T-helper 1 cell treated with Interleukin-12 subunit alpha and Interleukin-12 subunit beta and Interleukin-4 antibody, amounts not matched to agents 30 μg/mL and 1 μg/mL, for 36 hours (primary cell): ENCODE results near the gene DENND1A.

Experiments
- H3K27ac Mint-ChIP-seq: one replicate; pipeline ENCODE4 v1.8.0; 2021; ENCODE audit warnings: mild to moderate bottlenecking, mixed read lengths
- H3K27me3 Mint-ChIP-seq: one replicate; pipeline ENCODE4 v1.8.0; 2021; ENCODE audit warnings: low read depth, mixed read lengths
- H3K36me3 Mint-ChIP-seq: one replicate; pipeline ENCODE4 v1.8.0; 2021; ENCODE audit warnings: low read depth, mixed read lengths
- H3K4me1 Mint-ChIP-seq: one replicate; pipeline ENCODE4 v1.8.0; 2021; ENCODE audit warnings: low read depth, mixed read lengths
- H3K4me3 Mint-ChIP-seq: one replicate; pipeline ENCODE4 v1.8.0; 2021; ENCODE audit warnings: mild to moderate bottlenecking, moderate library complexity, mixed read lengths
- H3K9me3 Mint-ChIP-seq: one replicate; pipeline ENCODE4 v1.8.0; 2021; ENCODE audit warnings: mixed read lengths

DENND1A gene

GRCh38 chr9:123687246-123687751 is 242.6 kb downstream of the DENND1A start:
- Mint-ChIP-seq H3K4me3 (no peak overlapping the region), H3K27ac (no peak overlapping the region), H3K36me3 (peaks cover 4% of the 10 kb centered on the region), H3K4me1 (peaks cover 17% of the 10 kb centered on the region), H3K27me3 (no peaks in the 10 kb centered on the region), H3K9me3 (no peaks in the 10 kb centered on the region)

GRCh38 chr9:123686829-123687192 is 243.1 kb downstream of the DENND1A start:
- no peak overlapping the region for H3K27ac Mint-ChIP-seq
- no peaks in the 10 kb centered on the region for H3K9me3 Mint-ChIP-seq
- H3K36me3 Mint-ChIP-seq: peaks cover 4% of the 10 kb centered on the region
- no peak overlapping the region for H3K4me3 Mint-ChIP-seq
- peaks cover 17% of the 10 kb centered on the region for H3K4me1 Mint-ChIP-seq
- H3K27me3 Mint-ChIP-seq: no peaks in the 10 kb centered on the region

DNA sequence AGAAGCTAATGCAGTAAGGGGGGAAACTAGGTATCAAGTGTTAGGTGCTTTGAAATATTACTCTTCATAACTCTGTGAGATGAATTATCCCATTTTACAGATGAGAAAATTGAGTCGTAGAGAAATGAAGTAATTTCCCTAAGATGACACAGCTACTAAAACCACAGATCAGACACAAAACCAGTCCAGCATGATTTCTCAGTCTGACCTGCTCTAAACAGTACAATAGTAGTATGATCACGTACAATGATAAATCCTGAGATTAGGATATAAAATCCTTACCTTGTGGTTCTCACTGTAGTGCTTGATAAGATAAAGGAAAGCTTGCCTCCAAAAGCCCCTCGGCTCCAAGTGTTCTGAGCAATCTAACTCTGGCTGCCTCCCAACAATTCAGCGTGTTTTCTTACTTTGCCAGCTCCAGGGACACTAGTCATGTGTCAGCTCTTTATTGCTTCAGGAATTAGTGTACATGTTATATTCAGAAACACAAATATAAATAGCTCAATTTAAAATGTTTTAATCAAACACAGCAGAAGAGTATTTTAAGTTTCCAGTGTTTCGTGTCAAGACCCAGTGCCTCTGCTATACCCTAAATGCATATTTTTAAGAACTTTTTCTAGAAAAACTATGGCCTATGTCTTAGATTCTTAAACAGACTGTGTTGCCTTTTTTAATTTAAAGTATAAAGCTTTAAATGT is 243.6 kb downstream of the DENND1A start:
- H3K9me3 Mint-ChIP-seq: no peaks in the 10 kb centered on the region
- no peaks in the 10 kb centered on the region for H3K27me3 Mint-ChIP-seq
- no peak overlapping the region for H3K27ac Mint-ChIP-seq
- H3K36me3 Mint-ChIP-seq: peaks cover 3% of the 10 kb centered on the region
- H3K4me1 Mint-ChIP-seq: peaks cover 17% of the 10 kb centered on the region
- no peak overlapping the region for H3K4me3 Mint-ChIP-seq

GRCh38 chr9:123685489-123686083 is 244.3 kb downstream of the DENND1A start:
- H3K27ac Mint-ChIP-seq: no peak overlapping the region
- H3K27me3 Mint-ChIP-seq: no peaks in the 10 kb centered on the region
- peaks cover 6% of the 10 kb centered on the region for H3K36me3 Mint-ChIP-seq
- H3K4me1 Mint-ChIP-seq: peaks cover 18% of the 10 kb centered on the region
- no peaks in the 10 kb centered on the region for H3K9me3 Mint-ChIP-seq
- no peak overlapping the region for H3K4me3 Mint-ChIP-seq

GRCh38 chr9:123684393-123685149 is 245.4 kb downstream of the DENND1A start:
- Mint-ChIP-seq H3K27ac (no peak overlapping the region), H3K4me3 (no peak overlapping the region), H3K27me3 (no peaks in the 10 kb centered on the region), H3K9me3 (no peaks in the 10 kb centered on the region), H3K36me3 (peaks cover 6% of the 10 kb centered on the region), H3K4me1 (peaks cover 22% of the 10 kb centered on the region)

- Mint-ChIP-seq H3K4me3 (no peak overlapping the region), H3K4me1 (peaks cover 24% of the 10 kb centered on the region), H3K9me3 (no peaks in the 10 kb centered on the region), H3K27ac (no peak overlapping the region), H3K36me3 (peaks cover 4% of the 10 kb centered on the region), H3K27me3 (no peaks in the 10 kb centered on the region)
These were observed 247.2 kb downstream of the DENND1A start for GRCh38 chr9:123682746-123683145.

DNA sequence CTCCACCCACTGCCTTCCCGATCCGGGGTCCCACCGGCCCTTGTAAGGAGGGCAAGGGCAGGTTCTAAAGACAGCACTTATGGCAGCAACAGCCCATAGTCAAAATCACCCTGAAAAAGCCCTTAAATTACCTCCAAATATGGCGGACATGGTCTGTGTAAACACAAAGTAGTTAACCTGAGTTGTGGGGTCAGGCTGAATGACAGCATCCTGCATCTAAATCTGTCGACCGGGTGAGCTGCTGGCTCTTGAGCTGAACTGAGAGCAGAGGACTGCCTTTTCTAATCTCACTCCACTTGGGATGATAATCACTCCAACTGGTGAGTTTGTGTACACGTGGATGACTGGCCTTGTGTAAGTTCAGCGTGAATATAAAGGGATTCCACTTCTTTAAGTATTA is 249.6 kb downstream of the DENND1A start:
- H3K27me3 Mint-ChIP-seq: no peaks in the 10 kb centered on the region

GRCh38 chr9:123679330-123679987 is 250.5 kb downstream of the DENND1A start:
- no peak overlapping the region for H3K27ac Mint-ChIP-seq
- H3K4me1 Mint-ChIP-seq: peaks cover 13% of the 10 kb centered on the region
- H3K9me3 Mint-ChIP-seq: peaks cover 3% of the 10 kb centered on the region
- H3K4me3 Mint-ChIP-seq: no peak overlapping the region
- H3K36me3 Mint-ChIP-seq: peaks cover 6% of the 10 kb centered on the region
- no peaks in the 10 kb centered on the region for H3K27me3 Mint-ChIP-seq

More for the DNA sequence above, 249.6 kb downstream of the DENND1A start:
- Mint-ChIP-seq H3K4me1 (peaks cover 16% of the 10 kb centered on the region), H3K27ac (no peak overlapping the region), H3K4me3 (no peak overlapping the region), H3K36me3 (peaks cover 4% of the 10 kb centered on the region), H3K9me3 (no peaks in the 10 kb centered on the region)

DNA sequence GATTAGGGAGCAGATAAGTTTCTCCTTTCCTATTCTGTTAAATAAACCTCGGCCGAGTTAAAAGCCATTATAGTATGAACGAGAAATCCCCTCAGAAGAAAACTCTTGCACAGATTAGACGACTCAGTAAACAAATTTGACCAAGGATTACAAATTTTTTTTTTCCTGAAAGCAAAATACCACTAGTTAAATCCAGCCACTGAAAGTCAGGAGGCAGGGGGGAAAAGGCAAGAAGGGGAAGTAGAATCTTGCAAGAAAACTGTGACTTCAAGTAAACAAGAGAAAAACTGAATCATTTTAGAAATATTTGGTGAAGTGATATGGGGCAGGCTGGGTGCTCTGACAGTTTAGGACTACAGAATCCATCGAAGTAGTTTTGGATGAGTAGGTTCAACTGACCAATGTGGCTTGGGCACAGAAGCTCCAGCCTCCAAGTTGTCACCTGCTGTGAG is 251.0 kb downstream of the DENND1A start:
- peaks cover 9% of the 10 kb centered on the region for H3K4me1 Mint-ChIP-seq
- H3K36me3 Mint-ChIP-seq: peaks cover 6% of the 10 kb centered on the region
- no peaks in the 10 kb centered on the region for H3K27me3 Mint-ChIP-seq
- no peak overlapping the region for H3K27ac Mint-ChIP-seq
- peaks cover 8% of the 10 kb centered on the region for H3K9me3 Mint-ChIP-seq
- H3K4me3 Mint-ChIP-seq: no peak overlapping the region

DNA sequence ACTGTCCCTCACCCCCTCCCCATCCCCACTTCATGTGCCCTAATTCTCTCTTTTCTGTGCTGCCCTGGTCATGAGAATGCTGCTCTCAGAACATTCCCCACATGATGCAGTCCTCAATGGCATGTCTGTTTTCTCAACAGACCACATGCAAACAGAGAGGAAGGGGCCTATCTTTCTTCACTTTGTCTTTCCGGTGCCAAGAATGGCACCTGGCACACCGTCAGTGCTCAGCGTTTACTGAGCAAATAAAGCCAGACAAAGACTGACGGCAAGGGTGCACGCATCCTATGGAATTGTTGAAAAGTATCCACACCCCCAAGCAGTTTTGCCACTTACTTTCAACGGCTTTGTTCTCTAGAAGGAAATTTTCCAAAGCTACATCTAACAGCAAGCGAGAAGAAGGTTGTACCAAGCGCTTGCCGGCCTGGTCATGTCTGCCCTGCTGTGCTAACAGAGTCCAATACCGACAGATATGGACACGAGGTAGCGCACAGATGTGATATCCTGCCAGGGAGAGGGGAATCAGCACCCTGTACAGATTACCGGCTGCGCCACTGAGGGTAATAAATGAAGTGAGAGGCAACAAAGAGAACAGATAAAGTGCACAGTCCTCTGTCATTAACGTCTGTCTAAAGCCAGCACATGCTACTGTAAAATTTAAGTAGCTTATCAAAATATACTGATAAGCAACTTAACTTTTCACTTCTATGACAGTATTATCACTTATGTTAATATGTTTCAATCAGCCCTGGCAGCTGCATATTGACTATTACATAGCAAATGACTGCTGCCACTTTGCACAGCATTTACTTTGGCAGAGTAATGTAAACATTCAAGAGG is 251.7 kb downstream of the DENND1A start:
- Mint-ChIP-seq H3K4me3 (no peak overlapping the region), H3K27me3 (no peaks in the 10 kb centered on the region), H3K4me1 (peaks cover 9% of the 10 kb centered on the region), H3K9me3 (peaks cover 15% of the 10 kb centered on the region), H3K27ac (no peak overlapping the region), H3K36me3 (peaks cover 6% of the 10 kb centered on the region)

- Mint-ChIP-seq H3K27ac (no peak overlapping the region), H3K4me1 (peaks cover 9% of the 10 kb centered on the region), H3K27me3 (no peaks in the 10 kb centered on the region), H3K36me3 (peaks cover 6% of the 10 kb centered on the region), H3K9me3 (peaks cover 18% of the 10 kb centered on the region), H3K4me3 (no peak overlapping the region)
These were observed 253.1 kb downstream of the DENND1A start for GRCh38 chr9:123676869-123677268.

GRCh38 chr9:123669346-123669745 is 260.6 kb downstream of the DENND1A start:
- Mint-ChIP-seq H3K27me3 (no peaks in the 10 kb centered on the region), H3K4me1 (no peaks in the 10 kb centered on the region), H3K36me3 (peaks cover 6% of the 10 kb centered on the region)

GRCh38 chr9:123663529-123663928 is 266.4 kb downstream of the DENND1A start:
- Mint-ChIP-seq H3K27ac (no peak overlapping the region), H3K9me3 (peaks cover 41% of the 10 kb centered on the region), H3K4me1 (no peaks in the 10 kb centered on the region), H3K27me3 (no peaks in the 10 kb centered on the region), H3K36me3 (peaks cover 20% of the 10 kb centered on the region), H3K4me3 (no peak overlapping the region)

More at GRCh38 chr9:123669346-123669745, 260.6 kb downstream of the DENND1A start:
- Mint-ChIP-seq H3K4me3 (no peak overlapping the region), H3K9me3 (peaks cover 31% of the 10 kb centered on the region), H3K27ac (no peak overlapping the region)
